Measurements from ENCODE around the gene HSD17B12. TPM values are rescaled to one million over a fixed set of nuclear protein-coding genes. Genes with fewer than 3 reads are reported as not detected.

Gene HSD17B12
- total and polyA plus RNA-seq, 9 donors: 27.7 to 95.7 (median 57.3) TPM

GRCh38 chr11:43686207-43686606, 5.7 kb downstream of the HSD17B12 start:
- intact Hi-C loops (cut with DNase I): no loop called here
- peaks cover 1% of the 10 kb centered on the region for H3K4me1 ChIP-seq (ENCODE audit: insufficient read depth)
- no peaks in the 10 kb centered on the region for H3K36me3 ChIP-seq
- H3K27ac ChIP-seq: no peak overlapping the region
- WGBS, 3 donors: 72 to 83% (median 81%) methylated on average over 5 of the region's 5 CpGs
- TF ChIP-seq CTCF (IDR thresholded peaks at IDR 0.05): no peak
- TF ChIP-seq EP300 (IDR thresholded peaks at IDR 0.05): no peak
- TF ChIP-seq POLR2A (IDR thresholded peaks at IDR 0.05): no peak
- no peak for DNase-seq
- no peak overlapping the region for H3K4me3 ChIP-seq
- H3K9me3 ChIP-seq: no peaks in the 10 kb centered on the region
- H3K27me3 ChIP-seq: no peaks in the 10 kb centered on the region

DNA sequence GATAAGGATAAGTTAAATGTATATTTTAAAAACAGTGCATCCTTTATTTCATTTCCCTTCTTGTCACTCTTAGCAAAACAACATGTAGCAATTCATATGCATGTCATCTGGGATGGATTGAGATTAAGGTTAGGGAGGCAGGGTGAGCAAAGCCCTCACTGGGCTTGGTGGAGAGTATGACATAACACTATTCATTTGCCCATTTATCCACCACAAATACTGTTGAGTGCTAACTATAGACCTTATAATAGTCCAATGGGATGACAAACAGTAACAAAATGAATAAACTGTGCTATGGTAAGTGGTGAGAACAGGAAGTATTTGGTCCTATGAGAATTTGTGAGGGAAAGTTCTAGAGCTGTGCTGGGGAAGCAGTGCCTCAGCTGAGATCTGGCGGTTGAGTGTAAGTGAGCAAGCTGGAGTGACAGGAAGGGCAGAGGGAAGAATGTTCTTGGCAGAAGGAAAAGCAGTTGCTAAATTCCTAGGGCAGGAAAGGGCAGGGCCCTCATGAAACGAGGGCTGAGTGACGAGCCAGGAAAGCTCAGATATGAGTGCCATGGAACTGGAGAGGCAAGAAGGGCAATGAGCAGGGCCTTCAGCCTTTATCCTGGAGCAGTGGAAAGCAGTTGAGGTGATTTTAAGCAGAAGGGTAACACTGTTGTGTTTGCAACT, 6.7 kb downstream of the HSD17B12 start:
- intact Hi-C loops (cut with DNase I): no loop called here
- H3K4me3 ChIP-seq: no peak overlapping the region
- no peak for TF ChIP-seq EP300 (IDR thresholded peaks at IDR 0.05)
- TF ChIP-seq CTCF (IDR thresholded peaks at IDR 0.05): no peak
- TF ChIP-seq POLR2A (IDR thresholded peaks at IDR 0.05): no peak
- H3K36me3 ChIP-seq: no peaks in the 10 kb centered on the region
- DNase-seq: no peak
- H3K27me3 ChIP-seq: no peaks in the 10 kb centered on the region
- 60 to 69% (median 69%) methylated on average over 3 of the region's 3 CpGs for WGBS, 3 donors
- H3K9me3 ChIP-seq: no peaks in the 10 kb centered on the region
- no peak overlapping the region for H3K27ac ChIP-seq
- H3K4me1 ChIP-seq (ENCODE audit: insufficient read depth): peaks cover 1% of the 10 kb centered on the region

GRCh38 chr11:43688394-43688793, 7.9 kb downstream of the HSD17B12 start:
- H3K36me3 ChIP-seq: no peaks in the 10 kb centered on the region
- no peaks in the 10 kb centered on the region for H3K27me3 ChIP-seq
- DNase-seq: no peak
- TF ChIP-seq CTCF (IDR thresholded peaks at IDR 0.05) (no peak), EP300 (IDR thresholded peaks at IDR 0.05) (no peak), POLR2A (IDR thresholded peaks at IDR 0.05) (no peak)
- 65 to 73% (median 68%) methylated on average over 4 of the region's 4 CpGs for WGBS, 3 donors
- no peak overlapping the region for H3K4me3 ChIP-seq
- intact Hi-C loops (cut with DNase I): no loop called here
- H3K4me1 ChIP-seq (ENCODE audit: insufficient read depth): peaks cover 1% of the 10 kb centered on the region
- no peaks in the 10 kb centered on the region for H3K9me3 ChIP-seq
- H3K27ac ChIP-seq: no peak overlapping the region

GRCh38 chr11:43689167-43689566, 8.6 kb downstream of the HSD17B12 start:
- no peak overlapping the region for H3K4me3 ChIP-seq

More at GRCh38 chr11:43689167-43689566, 8.6 kb downstream of the HSD17B12 start:
- 74 to 88% (median 84%) methylated on average over 2 of the region's 2 CpGs for WGBS, 3 donors
- no peaks in the 10 kb centered on the region for H3K36me3 ChIP-seq
- H3K4me1 ChIP-seq (ENCODE audit: insufficient read depth): peaks cover 2% of the 10 kb centered on the region
- H3K9me3 ChIP-seq: no peaks in the 10 kb centered on the region
- no peak overlapping the region for H3K27ac ChIP-seq
- no peak for TF ChIP-seq CTCF (IDR thresholded peaks at IDR 0.05)
- no peak for TF ChIP-seq EP300 (IDR thresholded peaks at IDR 0.05)
- TF ChIP-seq POLR2A (IDR thresholded peaks at IDR 0.05): no peak
- DNase-seq: no peak
- intact Hi-C loops (cut with DNase I): no loop called here
- H3K27me3 ChIP-seq: no peaks in the 10 kb centered on the region

Measured in ovary (tissue), 9 donors.